Testis (tissue), 2 donors: ENCODE measurements around the gene MAGI2.

Experiments
- POLR2A ChIP-seq: fragments of 450-650 bp; IDR thresholded peaks from one replicate; pipeline ENCODE4 v1.6.1; 2017; ENCODE audit warnings: antibody characterized with exemption, mild to moderate bottlenecking, moderate library complexity
- TF ChIP-seq, protein P1 (sequence below), 3 experiments: fragments of 450-650 bp in 2 of 3; fragments of 200-600 bp in 1 of 3; sonication (generic) in 1 of 3; IDR thresholded peaks; one replicate each; pipeline ENCODE4 v1.5.1; 2016 to 2019; ENCODE audit warnings: antibody characterized with exemption in 3 of 3, mild to moderate bottlenecking in 2 of 3, moderate library complexity in 1 of 3

DNA sequence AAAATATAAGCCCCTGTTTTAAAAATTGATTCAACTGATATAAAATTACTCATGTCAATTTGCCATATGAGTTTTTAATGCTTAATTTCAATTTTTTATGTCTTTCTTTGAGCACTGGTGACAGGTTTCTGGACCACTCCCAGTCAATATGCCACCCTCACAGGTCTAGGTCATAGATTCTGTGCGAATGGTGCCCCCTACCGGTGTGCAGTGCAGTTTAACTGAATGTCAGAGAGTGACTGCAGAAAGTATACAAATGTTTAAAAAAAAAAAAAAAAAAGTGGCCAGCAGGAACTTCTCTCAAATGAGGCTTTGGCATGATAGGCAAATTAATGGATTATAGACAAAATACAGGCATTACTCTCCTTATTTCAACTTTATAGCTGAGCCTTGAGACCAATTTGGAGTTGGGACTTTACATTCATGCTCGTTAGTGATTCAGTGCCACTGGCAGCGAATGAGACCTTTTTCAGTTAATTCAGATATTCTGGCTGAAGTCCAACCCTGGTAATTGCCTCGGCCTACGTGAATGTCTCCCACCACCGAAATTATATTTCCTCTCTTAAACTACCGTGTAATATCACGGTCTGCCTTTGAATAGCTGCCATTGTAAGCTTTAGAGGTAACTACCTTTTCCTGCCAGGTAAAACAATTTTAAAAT is 1227.3 kb downstream of the MAGI2 start:
- TF ChIP-seq, protein P1, sequence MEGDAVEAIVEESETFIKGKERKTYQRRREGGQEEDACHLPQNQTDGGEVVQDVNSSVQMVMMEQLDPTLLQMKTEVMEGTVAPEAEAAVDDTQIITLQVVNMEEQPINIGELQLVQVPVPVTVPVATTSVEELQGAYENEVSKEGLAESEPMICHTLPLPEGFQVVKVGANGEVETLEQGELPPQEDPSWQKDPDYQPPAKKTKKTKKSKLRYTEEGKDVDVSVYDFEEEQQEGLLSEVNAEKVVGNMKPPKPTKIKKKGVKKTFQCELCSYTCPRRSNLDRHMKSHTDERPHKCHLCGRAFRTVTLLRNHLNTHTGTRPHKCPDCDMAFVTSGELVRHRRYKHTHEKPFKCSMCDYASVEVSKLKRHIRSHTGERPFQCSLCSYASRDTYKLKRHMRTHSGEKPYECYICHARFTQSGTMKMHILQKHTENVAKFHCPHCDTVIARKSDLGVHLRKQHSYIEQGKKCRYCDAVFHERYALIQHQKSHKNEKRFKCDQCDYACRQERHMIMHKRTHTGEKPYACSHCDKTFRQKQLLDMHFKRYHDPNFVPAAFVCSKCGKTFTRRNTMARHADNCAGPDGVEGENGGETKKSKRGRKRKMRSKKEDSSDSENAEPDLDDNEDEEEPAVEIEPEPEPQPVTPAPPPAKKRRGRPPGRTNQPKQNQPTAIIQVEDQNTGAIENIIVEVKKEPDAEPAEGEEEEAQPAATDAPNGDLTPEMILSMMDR (IDR thresholded peaks at IDR 0.05) = peak in 2 of 3 experiments; percentile 26 to 42
- no peak for TF ChIP-seq POLR2A
